Fibroblast of the aortic adventitia (primary cell): ENCODE data around the gene GLYR1. TPM values are rescaled to one million over a fixed set of nuclear protein-coding genes. Genes with fewer than 3 reads are reported as not detected.

ENCODE experiments used
- DNase-seq: peaks from one replicate; pipeline ENCODE4 v3.0.0-alpha.2; 2010; ENCODE audit warnings: low read depth
- H3K4me3 ChIP-seq: 2 replicates; pipeline ENCODE4 v1.5.1; 2011; ENCODE audit warnings: low read depth, mild to moderate bottlenecking, control low read depth, low read length, moderate library complexity
- total RNA-seq: library from RNA; depleted of rRNA; stranded (reverse); fragments of >200 nt; gene quantifications from 2 replicates; pipeline ENCODE4 v1.2.3, GENCODE V29; 2012; ENCODE audit warnings: low replicate concordance
- TF ChIP-seq, protein P1 (sequence below): IDR thresholded peaks from 2 replicates; pipeline ENCODE4 v1.5.1; 2011; ENCODE audit warnings: mild to moderate bottlenecking, low read length, control low read depth, inconsistent platforms; ENCODE audit not compliant: insufficient read depth

GLYR1 gene
- total RNA-seq, 1 donor: 55.0 TPM

DNA sequence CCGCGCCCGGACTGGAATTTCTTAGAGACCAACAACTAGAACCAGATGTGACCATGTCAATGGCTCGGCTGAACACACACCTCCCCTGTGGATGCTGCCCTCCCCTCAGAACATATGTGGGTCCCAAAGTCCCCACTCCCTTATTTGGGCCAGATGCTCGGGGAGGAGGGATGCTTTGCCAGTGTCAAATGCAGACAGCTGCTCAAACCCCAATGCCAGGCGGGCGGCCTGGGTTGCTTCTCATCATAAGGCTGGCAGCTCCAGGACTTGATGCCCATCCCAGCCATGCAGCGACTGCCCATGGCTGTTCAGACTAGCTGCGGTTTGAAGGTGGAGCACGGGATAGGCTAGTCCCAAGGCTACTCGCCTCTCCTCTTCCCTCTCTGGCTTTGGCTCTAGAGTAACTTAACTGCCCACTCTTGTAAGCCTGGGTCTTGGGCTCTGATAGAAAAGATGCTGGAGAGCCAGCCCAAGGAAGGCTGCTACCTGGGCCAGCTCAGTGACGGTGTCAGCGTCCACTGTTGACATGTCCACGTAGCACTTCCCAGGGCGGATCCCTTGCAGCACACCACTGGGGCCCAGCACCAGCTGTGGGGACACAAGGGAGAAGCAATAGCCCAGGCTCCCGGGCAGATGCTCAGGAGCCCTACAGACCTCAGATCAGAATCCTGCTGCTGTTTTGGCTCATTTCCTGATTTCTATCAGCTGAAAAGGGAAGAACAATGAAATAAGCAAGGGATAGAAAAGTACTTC lies 33.7 kb downstream of the GLYR1 start:
- no peak for DNase-seq
- H3K4me3 ChIP-seq: no peak overlapping the region
- TF ChIP-seq, protein P1, sequence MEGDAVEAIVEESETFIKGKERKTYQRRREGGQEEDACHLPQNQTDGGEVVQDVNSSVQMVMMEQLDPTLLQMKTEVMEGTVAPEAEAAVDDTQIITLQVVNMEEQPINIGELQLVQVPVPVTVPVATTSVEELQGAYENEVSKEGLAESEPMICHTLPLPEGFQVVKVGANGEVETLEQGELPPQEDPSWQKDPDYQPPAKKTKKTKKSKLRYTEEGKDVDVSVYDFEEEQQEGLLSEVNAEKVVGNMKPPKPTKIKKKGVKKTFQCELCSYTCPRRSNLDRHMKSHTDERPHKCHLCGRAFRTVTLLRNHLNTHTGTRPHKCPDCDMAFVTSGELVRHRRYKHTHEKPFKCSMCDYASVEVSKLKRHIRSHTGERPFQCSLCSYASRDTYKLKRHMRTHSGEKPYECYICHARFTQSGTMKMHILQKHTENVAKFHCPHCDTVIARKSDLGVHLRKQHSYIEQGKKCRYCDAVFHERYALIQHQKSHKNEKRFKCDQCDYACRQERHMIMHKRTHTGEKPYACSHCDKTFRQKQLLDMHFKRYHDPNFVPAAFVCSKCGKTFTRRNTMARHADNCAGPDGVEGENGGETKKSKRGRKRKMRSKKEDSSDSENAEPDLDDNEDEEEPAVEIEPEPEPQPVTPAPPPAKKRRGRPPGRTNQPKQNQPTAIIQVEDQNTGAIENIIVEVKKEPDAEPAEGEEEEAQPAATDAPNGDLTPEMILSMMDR: no peak

DNA sequence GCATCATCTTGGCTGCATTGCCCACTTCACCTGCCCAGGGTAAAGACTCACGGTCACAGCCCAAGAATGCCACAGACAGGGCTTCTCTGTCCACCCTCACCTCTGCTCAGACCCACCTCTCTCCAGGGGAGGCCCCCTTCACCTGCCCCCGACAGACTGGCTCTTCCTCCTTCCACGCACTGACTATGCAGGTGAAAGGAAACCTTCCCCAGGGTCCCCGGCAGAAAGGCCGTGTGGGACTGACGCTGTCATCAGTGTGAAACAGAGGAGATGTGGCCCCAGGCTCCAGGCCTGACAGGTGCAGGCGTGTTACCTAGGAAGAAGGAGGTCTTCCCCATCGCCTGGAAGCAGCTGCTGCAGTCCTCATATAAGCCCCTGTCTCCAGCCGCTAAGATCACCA lies 35.3 kb downstream of the GLYR1 start:
- TF ChIP-seq, protein P1: no peak
- DNase-seq: no peak
- no peak overlapping the region for H3K4me3 ChIP-seq

DNA sequence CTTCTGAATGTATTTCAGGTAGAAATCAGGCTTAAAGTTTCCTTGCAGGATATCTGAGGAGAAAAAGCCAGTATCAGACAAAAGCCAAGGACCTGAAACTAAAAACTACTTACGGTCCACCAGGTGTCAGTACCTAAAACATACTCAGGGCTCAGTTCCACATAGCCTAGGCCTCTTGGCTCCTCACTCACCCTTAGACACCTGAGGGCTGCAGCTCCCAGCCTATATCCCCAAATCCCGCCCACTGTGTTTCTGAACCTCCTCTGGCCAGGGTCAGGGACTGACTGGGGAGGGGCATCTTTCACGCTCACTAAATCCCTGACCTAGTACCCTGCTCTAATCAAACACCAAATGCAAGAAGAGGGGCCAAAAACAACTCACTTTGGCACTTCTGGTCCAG lies 35.8 kb downstream of the GLYR1 start:
- DNase-seq: no peak
- TF ChIP-seq, protein P1: no peak

DNA sequence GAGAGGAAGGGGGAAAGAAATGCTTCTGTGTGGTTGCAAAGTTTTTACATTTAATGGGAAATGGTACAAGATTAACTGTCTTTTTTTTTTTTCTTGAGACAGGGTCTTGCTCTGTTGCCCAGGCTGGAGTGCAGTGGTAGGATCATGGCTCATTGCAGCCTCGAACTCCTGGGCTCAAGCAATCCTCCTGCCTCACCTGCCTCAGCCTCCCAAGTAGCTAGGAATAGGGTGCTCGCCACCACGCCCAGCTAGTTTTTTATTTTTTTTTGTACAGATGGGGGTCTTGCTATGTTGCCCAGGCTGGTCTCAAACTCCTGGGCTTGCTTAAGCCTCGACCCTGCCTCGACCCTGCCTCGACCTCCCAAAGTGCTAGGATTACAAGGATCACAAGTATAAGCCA lies 40.8 kb downstream of the GLYR1 start:
- no peak overlapping the region for H3K4me3 ChIP-seq
- TF ChIP-seq, protein P1: no peak
- DNase-seq: no peak

More for the DNA sequence above, 35.8 kb downstream of the GLYR1 start:
- H3K4me3 ChIP-seq: no peak overlapping the region

DNA sequence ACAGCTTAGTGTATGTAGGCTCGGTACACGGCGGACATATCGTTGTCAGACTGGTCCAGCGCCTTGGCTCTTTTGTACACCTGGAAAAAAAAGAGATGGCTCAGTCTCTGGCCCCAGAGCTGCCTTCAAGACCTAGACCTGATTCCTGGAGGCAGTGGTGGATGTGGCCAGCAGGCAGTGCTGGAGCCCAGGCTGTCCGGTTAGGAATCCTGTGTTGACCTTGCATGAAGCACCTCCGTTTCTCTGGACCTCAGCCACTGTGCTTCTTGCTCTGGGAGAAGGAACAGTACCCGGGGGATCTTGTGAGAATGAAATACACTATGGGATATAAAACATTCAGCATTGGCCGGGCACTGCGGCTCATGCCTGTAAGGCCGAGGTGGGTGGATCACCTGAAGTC lies 41.9 kb downstream of the GLYR1 start:
- TF ChIP-seq, protein P1: no peak
- DNase-seq: no peak
- H3K4me3 ChIP-seq: no peak overlapping the region

DNA sequence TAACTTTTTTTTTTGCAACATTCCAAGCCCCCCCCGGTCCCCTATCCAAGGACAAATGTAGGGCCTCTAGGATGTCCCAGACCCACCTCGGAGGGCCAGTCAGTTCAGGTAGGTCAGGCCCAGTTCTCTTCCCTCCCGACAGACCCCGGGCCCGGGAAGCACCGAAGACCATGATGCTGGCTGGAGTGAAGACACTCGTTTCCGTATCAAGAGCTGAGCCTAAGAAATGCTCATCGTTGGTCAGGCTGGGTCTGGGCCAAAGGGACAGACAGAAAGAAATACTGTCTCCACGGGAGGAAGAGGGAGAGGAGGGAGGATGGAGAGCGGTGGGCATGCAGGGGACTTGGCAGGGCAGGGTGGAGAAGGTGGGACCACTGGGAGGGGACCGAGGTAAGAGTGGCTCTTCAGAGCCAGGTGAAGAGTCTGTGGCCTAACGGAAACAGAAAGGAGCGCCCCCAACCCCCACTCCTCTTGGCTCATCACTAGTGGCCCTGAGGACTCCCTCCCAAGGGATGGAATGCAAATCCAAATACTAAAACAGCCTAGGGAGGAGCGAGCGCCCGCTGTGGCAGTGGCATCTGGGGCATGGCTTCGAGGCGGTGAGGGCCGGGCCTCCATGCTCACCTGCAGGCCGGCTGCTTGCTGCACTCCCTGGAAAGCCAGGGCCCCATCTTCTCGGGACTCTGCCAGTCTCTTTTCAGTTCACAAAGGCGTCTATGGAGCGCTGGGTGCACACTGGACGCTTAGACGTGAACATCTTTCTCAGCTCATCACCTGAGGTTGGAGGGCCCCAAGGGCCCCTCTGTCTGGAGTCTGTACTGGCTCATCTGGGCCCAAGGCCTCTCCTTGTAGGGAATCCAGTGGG lies 43.0 kb downstream of the GLYR1 start:
- TF ChIP-seq, protein P1: no peak
- DNase-seq: no peak
- H3K4me3 ChIP-seq: no peak overlapping the region
